ENCODE measurements around the gene CDYL.

CDYL gene

GRCh38 chr6:4924661-4925271 lies 148.6 kb downstream of the CDYL start:
- Histone ChIP-seq H3K79me2 (ENCODE audit: control insufficient read depth, low read length) (peaks cover 7% of the 10 kb centered on the region), H4K20me1 (ENCODE audit: control insufficient read depth, insufficient read depth, low read depth, low read length) (peaks cover 4% of the 10 kb centered on the region; the same call in 1 of the 2 replicates), H3K27ac (ENCODE audit: low read depth, low read length) (no peak overlapping the region), H3F3A (ENCODE audit: control insufficient read depth, insufficient read depth) (no peaks in the 10 kb centered on the region), H3K4me3 (ENCODE audit: low read length) (no peak overlapping the region), H3K36me3 (ENCODE audit: control insufficient read depth, low read length) (no peaks in the 10 kb centered on the region), H3K4me1 (ENCODE audit: control insufficient read depth, low read length) (no peaks in the 10 kb centered on the region), H3K4me2 (ENCODE audit: low read length) (no peak overlapping the region), H3K9me2 (replicated peaks; ENCODE audit: control insufficient read depth, low read length) (no peaks in the 10 kb centered on the region), H3K27me3 (ENCODE audit: control insufficient read depth, low read length) (no peaks in the 10 kb centered on the region), H3K9me3 (ENCODE audit: control insufficient read depth, insufficient read depth, low read length) (no peaks in the 10 kb centered on the region)
- TF ChIP-seq EZH2phosphoT487 (IDR thresholded peaks at IDR 0.05; ENCODE audit: borderline replicate concordance, low read length) (no peak), CTCF (IDR thresholded peaks at IDR 0.05; ENCODE audit: low read depth, low read length, poor library complexity, severe bottlenecking) (no peak)

- no peak overlapping the region for H3K27ac ChIP-seq (ENCODE audit: low read depth, low read length)
- H3K4me2 ChIP-seq (ENCODE audit: low read length) = no peak overlapping the region
- H3K4me1 ChIP-seq (ENCODE audit: control insufficient read depth, low read length) = no peaks in the 10 kb centered on the region
- no peaks in the 10 kb centered on the region for H3K9me3 ChIP-seq (ENCODE audit: control insufficient read depth, insufficient read depth, low read length)
- no peak overlapping the region for H3K4me3 ChIP-seq (ENCODE audit: low read length)
- H3K79me2 ChIP-seq (ENCODE audit: control insufficient read depth, low read length) = peaks cover 15% of the 10 kb centered on the region
- no peaks in the 10 kb centered on the region for H3F3A ChIP-seq (ENCODE audit: control insufficient read depth, insufficient read depth)
- no peak for TF ChIP-seq EZH2phosphoT487 (IDR thresholded peaks at IDR 0.05; ENCODE audit: borderline replicate concordance, low read length)
- no peak for TF ChIP-seq CTCF (IDR thresholded peaks at IDR 0.05; ENCODE audit: low read depth, low read length, poor library complexity, severe bottlenecking)
- H3K36me3 ChIP-seq (ENCODE audit: control insufficient read depth, low read length) = no peaks in the 10 kb centered on the region
- H4K20me1 ChIP-seq (ENCODE audit: control insufficient read depth, insufficient read depth, low read depth, low read length) = peaks cover 4% of the 10 kb centered on the region; the same call in 1 of the 2 replicates
- no peaks in the 10 kb centered on the region for H3K27me3 ChIP-seq (ENCODE audit: control insufficient read depth, low read length)
- H3K9me2 ChIP-seq (replicated peaks; ENCODE audit: control insufficient read depth, low read length) = no peaks in the 10 kb centered on the region
Measured at GRCh38 chr6:4925580-4925979, 149.4 kb downstream of the CDYL start.

- Histone ChIP-seq H3F3A (ENCODE audit: control insufficient read depth, insufficient read depth) (no peaks in the 10 kb centered on the region), H3K27me3 (ENCODE audit: control insufficient read depth, low read length) (no peaks in the 10 kb centered on the region), H4K20me1 (ENCODE audit: control insufficient read depth, insufficient read depth, low read depth, low read length) (no peaks in the 10 kb centered on the region; the same call in 1 of the 2 replicates), H3K4me3 (ENCODE audit: low read length) (no peak overlapping the region), H3K27ac (ENCODE audit: low read depth, low read length) (no peak overlapping the region), H3K4me1 (ENCODE audit: control insufficient read depth, low read length) (no peaks in the 10 kb centered on the region), H3K36me3 (ENCODE audit: control insufficient read depth, low read length) (no peaks in the 10 kb centered on the region), H3K79me2 (ENCODE audit: control insufficient read depth, low read length) (peaks cover 15% of the 10 kb centered on the region), H3K9me3 (ENCODE audit: control insufficient read depth, insufficient read depth, low read length) (no peaks in the 10 kb centered on the region), H3K9me2 (replicated peaks; ENCODE audit: control insufficient read depth, low read length) (no peaks in the 10 kb centered on the region), H3K4me2 (ENCODE audit: low read length) (no peak overlapping the region)
- no peak for TF ChIP-seq CTCF (IDR thresholded peaks at IDR 0.05; ENCODE audit: low read depth, low read length, poor library complexity, severe bottlenecking)
- no peak for TF ChIP-seq EZH2phosphoT487 (IDR thresholded peaks at IDR 0.05; ENCODE audit: borderline replicate concordance, low read length)
Measured at GRCh38 chr6:4928426-4928825, 152.2 kb downstream of the CDYL start.

Data from DOHH2 (cell line).